ENCODE measurements around the gene ATP5ME. TPM values are rescaled to one million over a fixed set of nuclear protein-coding genes. Genes with fewer than 3 reads are reported as not detected.

Gene ATP5ME
- total and polyA plus RNA-seq, 2 of the 13 experiments (the other 11 are each of a cell fraction or from before 2014, with no cell fraction given), result 305 to 753 TPM

DNA sequence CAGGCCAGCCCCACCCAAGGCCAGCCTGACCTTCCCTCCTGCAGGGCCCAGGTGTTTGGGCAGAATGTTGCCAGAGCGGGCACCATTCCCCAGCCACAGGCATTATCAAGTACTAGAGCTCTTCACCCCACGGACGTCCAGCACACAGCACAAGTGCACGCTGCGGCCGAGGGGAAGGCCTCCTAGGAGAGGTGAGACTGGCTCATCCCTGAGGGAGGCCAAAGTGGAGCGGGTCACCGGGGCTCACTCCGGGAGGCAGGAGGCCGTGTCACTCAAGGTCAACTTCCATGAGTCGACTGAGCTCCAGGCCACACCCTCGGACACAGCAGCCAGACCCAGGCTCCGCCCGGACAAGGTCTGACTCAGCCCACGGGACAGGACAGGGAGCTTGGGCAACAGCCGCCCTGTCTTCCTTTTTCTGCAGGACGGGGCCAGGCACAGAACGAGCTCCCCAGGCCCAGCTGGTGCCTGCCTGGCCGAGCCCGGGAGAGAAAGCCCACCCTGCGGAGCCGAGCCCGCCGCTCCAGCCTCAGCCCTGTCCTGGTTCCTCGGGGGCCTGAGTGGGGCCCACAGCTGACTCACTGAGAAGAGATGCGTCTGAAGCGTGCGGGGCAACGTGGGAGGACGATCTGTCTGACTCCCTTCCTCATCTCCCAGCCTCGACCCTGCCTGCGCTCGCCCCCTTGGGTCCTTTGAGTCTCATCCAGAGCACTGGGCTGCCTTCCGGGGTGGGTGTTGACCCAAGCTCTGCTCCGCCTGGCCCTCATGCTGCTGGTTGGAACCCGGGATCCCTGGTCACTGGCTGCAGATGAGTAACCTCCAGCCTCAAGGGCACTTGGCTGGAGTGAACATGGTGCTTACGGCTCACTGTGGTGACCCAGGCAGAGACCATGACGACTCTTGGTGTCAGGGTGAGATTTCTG lies 13.2 kb upstream of the ATP5ME start (continued):
- 0 out of 2 replicates have a peak, but pooled peaks have one; percentile 47 for TF ChIP-seq TSC22D2 (CRISPR knock-in tag; IDR thresholded peaks at IDR 0.05; ENCODE audit: borderline replicate concordance)
- TF ChIP-seq ZNF672 (CRISPR knock-in tag; IDR thresholded peaks at IDR 0.05), result no peak
- TF ChIP-seq ZMAT3 (CRISPR knock-in tag; conservative IDR thresholded peaks at IDR 0.05), result peak; percentile 76
- no peak for TF ChIP-seq ZNF335 (CRISPR knock-in tag; IDR thresholded peaks at IDR 0.05)
- 0 out of 2 replicates have a peak, but pooled peaks have one; percentile 28 for TF ChIP-seq THAP7 (CRISPR knock-in tag; IDR thresholded peaks at IDR 0.05)
- no peak for TF ChIP-seq KDM6A (CRISPR knock-in tag; IDR thresholded peaks at IDR 0.05; ENCODE audit: low read depth)
- TF ChIP-seq KDM4B (CRISPR knock-in tag; IDR thresholded peaks at IDR 0.05), result no peak; the same call in 1 of the 2 replicates
- no peak for TF ChIP-seq MAFG (CRISPR knock-in tag; IDR thresholded peaks at IDR 0.05)
- TF ChIP-seq, protein P1, sequence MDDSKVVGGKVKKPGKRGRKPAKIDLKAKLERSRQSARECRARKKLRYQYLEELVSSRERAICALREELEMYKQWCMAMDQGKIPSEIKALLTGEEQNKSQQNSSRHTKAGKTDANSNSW (CRISPR knock-in tag; IDR thresholded peaks at IDR 0.05; ENCODE audit: borderline replicate concordance), result peak; percentile 47; the same call in 1 of the 2 replicates
- no peak for TF ChIP-seq THYN1 (CRISPR knock-in tag; IDR thresholded peaks at IDR 0.05; ENCODE audit: borderline replicate concordance, low read depth)
- no peak for TF ChIP-seq ZNF737 (CRISPR knock-in tag; IDR thresholded peaks at IDR 0.05; ENCODE audit: borderline replicate concordance)
- TF ChIP-seq TOE1 (CRISPR knock-in tag; IDR thresholded peaks at IDR 0.05), result no peak
- no peak for TF ChIP-seq TRIM24 (CRISPR knock-in tag; IDR thresholded peaks at IDR 0.05)
- peak; percentile 35; the same call in 1 of the 2 replicates for TF ChIP-seq KAT7 (CRISPR knock-in tag; IDR thresholded peaks at IDR 0.05; ENCODE audit: borderline replicate concordance)
- TF ChIP-seq ZNF569 (CRISPR knock-in tag; IDR thresholded peaks at IDR 0.05; ENCODE audit: borderline replicate concordance), result no peak
- peak; percentile 74 for TF ChIP-seq ZNF274 (CRISPR knock-in tag; IDR thresholded peaks at IDR 0.05)
- peak; percentile 70; the same call in 1 of the 2 replicates for TF ChIP-seq NR2C2 (CRISPR knock-in tag; IDR thresholded peaks at IDR 0.05; ENCODE audit: borderline replicate concordance)
- 0 out of 2 replicates have a peak, but pooled peaks have one; percentile 20 for TF ChIP-seq ZNF276 (CRISPR knock-in tag; IDR thresholded peaks at IDR 0.05; ENCODE audit: low read depth)
- no peak for TF ChIP-seq FOXA1 (IDR thresholded peaks at IDR 0.05)
- peak; percentile 63 for TF ChIP-seq FOXA1 (CRISPR knock-in tag; IDR thresholded peaks at IDR 0.05)
- no peak for TF ChIP-seq POLR2AphosphoS2 (IDR thresholded peaks at IDR 0.05; ENCODE audit: low read depth, low read length)
- TF ChIP-seq, protein P2, sequence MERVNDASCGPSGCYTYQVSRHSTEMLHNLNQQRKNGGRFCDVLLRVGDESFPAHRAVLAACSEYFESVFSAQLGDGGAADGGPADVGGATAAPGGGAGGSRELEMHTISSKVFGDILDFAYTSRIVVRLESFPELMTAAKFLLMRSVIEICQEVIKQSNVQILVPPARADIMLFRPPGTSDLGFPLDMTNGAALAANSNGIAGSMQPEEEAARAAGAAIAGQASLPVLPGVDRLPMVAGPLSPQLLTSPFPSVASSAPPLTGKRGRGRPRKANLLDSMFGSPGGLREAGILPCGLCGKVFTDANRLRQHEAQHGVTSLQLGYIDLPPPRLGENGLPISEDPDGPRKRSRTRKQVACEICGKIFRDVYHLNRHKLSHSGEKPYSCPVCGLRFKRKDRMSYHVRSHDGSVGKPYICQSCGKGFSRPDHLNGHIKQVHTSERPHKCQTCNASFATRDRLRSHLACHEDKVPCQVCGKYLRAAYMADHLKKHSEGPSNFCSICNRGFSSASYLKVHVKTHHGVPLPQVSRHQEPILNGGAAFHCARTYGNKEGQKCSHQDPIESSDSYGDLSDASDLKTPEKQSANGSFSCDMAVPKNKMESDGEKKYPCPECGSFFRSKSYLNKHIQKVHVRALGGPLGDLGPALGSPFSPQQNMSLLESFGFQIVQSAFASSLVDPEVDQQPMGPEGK (CRISPR knock-in tag; IDR thresholded peaks at IDR 0.05), result peak; percentile 70
- TF ChIP-seq MLLT10 (CRISPR knock-in tag; IDR thresholded peaks at IDR 0.05), result no peak

Measured in HepG2 (cell line).